Stimulated activated CD8-positive, alpha-beta memory T cell treated with anti-CD3 and anti-CD28 coated beads, Interleukin-15, amount 100 ng/mL, for 48 hours (primary cell): Measurements from ENCODE around the gene LZTS2.

Experiments
- DNase-seq, 2 donors: peaks; one replicate each; pipeline ENCODE4 v3.0.0-alpha.2; 2020; ENCODE audit warnings: low read depth in 2 of 2

Gene LZTS2

DNA sequence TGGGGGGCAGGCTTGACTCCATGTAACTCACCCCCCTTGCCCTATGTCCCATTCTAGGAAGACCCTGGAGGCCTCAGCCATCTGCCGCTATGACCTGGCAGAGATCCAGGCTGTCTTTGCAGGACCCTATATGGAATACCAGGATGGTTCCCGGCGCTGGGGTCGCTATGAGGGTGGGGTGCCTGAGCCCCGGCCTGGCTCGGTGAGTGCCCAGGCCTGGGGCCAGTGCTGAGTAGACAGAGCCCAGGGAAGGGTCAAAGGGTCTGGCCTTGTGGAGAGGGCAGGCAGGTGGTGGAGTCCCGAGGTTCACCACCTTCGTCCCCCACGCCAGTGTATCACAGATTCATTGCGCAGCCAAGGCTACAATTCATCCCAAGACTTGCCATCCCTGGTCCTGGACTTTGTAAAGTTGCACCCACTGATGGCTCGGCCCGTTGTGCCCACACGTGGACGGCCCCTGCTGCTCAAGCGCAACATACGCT lies 19.8 kb upstream of the LZTS2 start:
- no peak for DNase-seq

GRCh38 chr10:100980311-100980710 lies 19.3 kb upstream of the LZTS2 start:
- no peak for DNase-seq

DNA sequence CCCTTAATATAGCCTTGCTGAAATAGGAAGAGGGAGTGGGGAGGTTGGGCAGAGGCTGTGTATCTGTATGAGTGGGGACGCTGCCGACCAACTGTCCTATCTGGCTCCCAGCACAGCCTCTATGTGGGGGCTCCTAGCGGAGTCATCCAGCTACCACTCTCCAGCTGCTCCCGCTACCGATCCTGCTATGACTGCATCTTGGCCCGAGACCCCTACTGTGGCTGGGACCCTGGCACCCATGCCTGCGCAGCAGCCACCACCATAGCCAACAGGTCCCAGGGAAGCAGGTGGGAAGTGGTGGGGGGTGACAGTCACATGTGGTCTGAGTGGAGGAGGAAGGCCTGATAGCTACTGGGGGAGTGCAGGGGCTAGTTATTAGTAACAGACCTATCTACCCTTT lies 18.9 kb upstream of the LZTS2 start:
- no peak for DNase-seq

DNA sequence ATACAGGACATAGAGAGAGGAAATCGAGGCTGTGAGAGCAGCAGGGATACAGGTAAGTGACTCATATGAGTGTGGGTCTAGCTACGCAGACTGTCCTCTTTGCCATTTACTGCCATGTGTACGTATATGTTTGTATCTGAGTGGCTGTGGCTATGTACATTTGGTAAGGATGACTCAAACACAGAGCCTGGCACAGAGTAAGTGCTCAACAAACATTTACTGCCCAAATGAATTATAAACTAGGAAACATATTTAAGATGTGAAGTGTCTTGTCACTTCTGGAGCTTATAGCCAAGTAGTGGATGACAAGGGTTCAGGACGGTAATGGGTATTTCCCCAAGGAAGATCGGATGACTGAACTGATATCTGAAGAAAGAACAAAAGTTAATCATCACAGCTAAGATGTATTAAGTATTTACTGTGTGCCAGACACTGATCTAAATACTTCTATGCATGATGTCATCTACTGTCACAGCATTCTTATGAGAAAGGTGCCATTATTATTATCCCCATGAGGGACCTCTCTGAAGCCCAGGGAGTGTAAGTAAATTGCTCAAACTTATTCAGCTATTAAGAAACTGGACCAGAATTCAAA lies 18.3 kb upstream of the LZTS2 start:
- no peak for DNase-seq

- no peak for DNase-seq
These were observed 16.4 kb upstream of the LZTS2 start for GRCh38 chr10:100982916-100983830.

DNA sequence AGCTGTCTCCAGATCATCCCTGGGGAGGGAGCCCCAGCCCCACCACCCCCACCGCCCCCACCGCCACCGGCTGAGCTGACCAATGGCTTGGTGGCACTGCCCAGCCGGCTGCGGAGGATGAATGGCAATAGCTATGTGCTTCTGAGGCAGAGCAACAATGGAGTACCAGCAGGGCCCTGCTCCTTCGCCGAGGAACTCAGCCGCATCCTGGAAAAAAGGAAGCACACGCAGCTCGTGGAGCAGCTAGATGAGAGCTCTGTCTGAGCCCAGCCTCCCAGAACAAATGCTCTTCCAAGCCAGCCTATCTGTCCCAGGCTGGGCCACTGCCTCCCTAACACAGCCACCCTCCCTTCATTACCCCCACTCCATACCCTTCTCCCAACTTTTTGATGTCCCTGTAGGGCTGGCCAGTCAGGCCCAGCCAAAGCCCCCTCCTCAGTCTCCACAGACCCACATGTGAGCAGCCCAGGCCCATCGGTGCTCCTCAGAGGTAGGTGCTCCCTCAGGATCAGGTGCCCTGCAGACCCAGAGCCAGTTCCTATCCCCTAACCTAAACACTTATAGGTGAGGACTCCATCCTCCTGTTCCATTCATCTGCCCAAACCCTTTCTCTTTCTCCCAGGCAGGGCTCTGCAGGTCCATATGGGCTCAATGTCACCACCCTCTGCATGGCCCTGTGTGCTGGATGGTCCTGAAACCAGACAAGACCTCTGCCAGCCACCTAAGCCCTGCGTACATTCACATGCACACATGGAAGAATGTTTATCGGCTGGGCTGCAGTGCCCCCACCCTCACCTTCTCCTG lies 15.5 kb upstream of the LZTS2 start:
- DNase-seq, result no peak

GRCh38 chr10:100984672-100985177 lies 14.9 kb upstream of the LZTS2 start:
- DNase-seq, result no peak

GRCh38 chr10:100985336-100985735 lies 14.3 kb upstream of the LZTS2 start:
- no peak for DNase-seq

- no peak for DNase-seq
These were observed 13.0 kb upstream of the LZTS2 start for GRCh38 chr10:100986623-100986951.

DNA sequence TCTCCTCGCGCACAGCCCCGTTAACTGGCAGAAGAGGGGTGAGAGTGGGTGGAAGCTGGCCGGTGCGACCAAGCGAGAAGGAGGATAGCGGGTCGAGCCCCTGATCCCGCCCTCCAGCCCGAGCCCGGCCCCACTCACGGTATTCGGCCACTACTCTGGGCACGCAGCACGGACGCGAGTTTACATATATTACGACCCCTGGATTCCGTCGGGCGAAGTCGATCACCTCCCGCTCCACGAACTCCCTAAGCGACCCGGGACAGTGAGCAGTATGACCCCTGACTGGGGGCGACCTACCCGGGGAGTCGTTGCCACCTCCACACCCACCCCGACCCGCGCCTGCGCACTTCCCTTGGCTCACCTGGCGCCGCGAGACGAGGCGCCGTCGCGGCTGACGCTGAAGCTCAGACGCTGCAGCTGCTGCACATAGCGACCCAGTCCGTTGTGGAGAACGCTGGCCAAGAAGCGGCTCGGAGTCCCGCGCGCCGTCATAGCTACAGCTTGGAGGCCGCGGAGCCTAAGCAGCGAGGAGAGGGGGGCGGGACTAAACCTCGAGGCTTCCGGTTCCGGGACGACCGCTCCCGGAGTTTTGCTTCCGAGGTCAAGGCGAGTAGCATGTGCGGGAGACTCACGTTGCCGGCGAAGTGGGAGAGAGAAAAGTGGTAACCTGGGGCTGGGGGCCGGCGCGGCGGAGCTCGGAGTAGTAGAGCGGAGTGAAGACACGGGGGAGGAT lies 12.5 kb upstream of the LZTS2 start, which contains the start of the genes MRPL43 and TWNK:
Gene MRPL43, minus strand, starts transcription at position 546 of the 733 bp plus-strand sequence. Its CDS starts 54 bp downstream, at position 492.
Gene TWNK, plus strand, starts transcription at position 592 of the 733 bp plus-strand sequence. CDS start 668 bp downstream, outside the sequence.
- DNase-seq, result peak; percentile 75 to 77

DNA sequence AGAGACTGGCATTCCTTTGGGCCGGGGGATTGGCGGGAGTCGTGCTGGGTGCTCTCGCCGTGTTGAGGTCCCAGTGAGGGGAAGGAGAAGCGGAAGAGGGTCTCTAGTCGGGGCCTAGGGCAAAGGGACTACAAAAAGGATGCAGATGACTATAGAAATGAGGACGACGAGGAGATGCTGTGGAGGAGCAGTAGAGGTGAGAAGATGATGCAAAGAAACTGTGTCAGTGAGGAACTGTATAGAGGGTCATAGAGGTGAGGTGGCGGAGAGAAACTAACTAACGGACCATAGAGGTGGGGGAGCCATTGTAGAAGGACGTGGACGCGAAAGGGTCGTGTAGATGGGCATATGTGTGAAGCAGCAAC lies 11.9 kb upstream of the LZTS2 start:
- DNase-seq, result no peak

GRCh38 chr10:100988166-100988565 lies 11.4 kb upstream of the LZTS2 start:
- no peak for DNase-seq

- DNase-seq, result no peak
These were observed 10.5 kb upstream of the LZTS2 start for GRCh38 chr10:100989088-100989487.

DNA sequence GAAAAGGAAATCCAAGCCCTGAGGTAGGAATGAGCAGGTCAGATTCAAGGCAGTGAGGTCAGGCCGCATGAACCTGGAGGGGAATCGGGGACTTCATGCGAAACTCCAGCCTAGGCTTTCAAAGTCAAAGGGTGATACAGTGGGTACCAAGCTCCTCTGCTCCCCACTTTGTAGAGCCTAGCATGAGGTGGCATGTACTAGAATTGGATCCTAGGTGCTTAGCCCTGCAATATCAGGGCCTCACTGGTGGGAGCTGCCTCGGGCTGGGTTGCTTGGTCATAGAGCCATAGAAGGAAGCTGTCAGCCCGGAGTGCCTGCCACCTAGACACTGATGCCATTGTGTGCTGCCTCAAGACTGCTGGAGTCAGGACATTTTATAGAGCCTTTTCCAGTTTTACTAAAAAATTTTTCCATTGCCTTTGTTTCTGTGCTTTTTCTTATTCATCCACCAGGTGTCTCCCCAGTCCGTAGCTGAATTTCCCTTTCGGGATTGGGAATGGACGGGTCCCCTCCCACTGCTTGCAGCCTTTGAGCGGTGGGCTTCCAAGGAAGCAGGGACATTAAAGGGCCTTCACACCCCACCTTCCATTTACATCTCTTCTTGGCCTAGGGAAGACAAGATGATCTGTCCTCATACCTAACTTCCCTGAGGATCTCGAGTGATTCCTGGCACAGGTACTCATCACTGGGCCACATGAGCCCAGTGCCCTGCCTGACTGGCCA lies 5.5 kb upstream of the LZTS2 start:
- no peak for DNase-seq

DNA sequence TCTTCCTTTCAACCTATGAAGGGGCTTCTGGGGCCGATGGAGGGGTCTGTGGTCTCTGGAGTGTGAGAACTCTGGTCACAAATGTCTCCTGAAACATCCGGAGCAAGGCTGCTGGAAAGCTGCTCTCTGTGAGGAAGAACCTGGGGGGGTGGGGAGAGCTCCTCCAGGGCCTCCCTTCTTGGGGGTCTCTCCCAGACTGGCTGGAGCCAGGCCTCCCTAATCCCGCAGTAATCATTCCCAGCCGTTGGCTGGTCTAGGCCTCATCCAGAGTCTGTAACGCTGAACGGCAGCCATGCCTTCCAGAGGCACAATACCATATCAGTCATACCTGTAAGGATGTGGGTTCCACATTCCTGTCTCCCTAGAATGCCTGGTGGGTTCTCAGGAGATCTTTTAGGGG lies 4.4 kb upstream of the LZTS2 start:
- no peak for DNase-seq

GRCh38 chr10:100996678-100997359 lies 2.8 kb upstream of the LZTS2 start:
- no peak for DNase-seq

GRCh38 chr10:100997360-100998182 lies 2.0 kb upstream of the LZTS2 start:
- DNase-seq, result peak; percentile 52 to 56

- peak in 1 of 2 donors; percentile 47 for DNase-seq
These were observed 1.2 kb upstream of the LZTS2 start for GRCh38 chr10:100998183-100998990.
